GM19099 (cell line): ENCODE data around the gene SESN3.

Experiments
- POLR2A ChIP-seq: IDR thresholded peaks from 3 replicates; pipeline ENCODE4 v1.6.1; 2011; ENCODE audit warnings: low read depth; ENCODE audit not compliant: insufficient read length; ENCODE audit errors: extremely low read depth

SESN3 gene

DNA sequence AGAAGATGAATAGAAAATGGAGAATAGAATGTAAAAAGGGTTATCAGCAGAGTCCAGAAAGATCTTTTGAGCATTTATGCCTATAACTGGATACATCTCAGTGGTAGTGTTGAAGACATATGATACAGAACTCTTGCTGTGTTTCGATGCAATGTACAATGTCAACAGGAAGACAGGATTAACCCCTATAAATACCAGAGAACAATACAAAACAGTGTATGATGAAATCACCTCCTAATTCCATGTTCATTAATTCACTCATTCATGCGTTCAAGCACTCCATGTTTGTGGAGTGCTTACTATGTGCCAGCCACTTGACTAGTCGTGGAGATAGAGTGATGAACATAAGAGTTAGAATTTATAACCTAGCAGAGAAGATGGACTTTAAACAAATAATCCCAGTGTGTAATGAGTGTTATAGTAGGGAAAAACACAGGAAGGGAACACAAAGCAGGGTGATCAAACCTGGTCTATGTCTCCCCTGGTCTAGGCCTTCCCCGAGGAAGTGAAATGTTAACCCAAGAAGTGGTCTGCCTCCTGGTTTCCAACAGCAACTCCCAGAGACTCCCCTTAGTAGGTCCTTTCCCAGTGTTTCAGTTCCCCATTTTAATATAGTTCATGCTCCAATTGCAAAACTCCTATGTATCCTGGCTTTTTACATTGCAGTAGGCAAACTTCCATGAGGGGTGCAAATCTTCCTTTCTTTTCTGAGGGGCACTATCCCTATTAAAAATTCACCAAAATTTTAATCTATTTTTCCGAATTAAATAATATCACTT, 9.1 kb upstream of the SESN3 start:
- TF ChIP-seq POLR2A: no peak

DNA sequence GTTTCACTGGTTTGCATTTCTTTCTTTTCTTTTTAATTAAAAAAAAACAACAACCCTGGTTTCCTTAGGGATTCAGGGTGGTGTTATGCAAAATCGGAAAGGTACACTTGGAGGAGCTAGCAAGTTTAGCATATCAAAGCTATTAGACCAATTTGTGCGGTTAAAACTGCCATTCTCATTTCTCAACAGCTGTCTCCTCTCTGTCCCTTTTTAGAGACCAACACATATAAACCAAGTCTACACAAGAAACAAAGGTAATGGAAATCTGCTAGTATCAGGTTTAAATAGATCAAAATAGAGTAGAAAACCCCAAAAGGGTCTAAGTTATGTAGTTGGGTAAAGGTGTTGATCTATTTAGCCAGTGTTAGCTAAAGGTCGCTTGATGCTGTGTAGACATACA, 1.7 kb upstream of the SESN3 start:
- TF ChIP-seq POLR2A: no peak

DNA sequence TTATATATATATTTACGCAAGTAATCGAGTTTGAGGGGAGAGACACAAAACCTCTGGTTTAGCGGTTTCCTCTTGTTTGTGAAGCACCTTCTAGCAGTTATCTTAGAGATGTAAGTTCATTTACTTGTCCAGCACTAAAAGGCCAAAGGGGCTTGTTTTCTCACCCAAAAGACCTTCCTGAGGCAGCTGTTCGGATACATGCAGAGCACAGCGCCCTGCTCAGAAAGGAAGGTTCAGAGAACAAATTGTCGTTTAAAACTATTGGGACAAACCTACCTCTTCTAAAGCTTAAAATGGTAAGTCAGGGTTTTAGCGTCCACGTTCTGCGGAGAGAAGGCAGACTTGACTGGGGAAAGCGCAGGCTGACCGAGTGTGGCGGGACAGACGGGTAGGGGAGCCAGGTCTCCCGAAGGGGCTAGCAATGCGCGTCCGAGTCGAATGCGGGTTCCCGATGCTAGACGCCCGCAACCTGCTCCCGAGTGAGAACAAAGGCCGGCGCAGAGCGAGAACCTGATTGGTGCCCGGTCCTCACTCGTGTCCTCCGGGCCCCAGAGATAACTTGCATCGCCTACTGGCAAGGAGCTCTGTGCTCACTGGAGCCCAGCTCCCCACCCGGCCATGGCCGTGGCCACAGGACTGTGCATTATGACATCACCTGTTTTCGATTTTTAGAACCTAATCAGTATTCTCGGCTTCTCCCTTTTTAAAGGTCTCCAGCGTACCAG, 1.0 kb upstream of the SESN3 start:
- peak; percentile 61 for TF ChIP-seq POLR2A

DNA sequence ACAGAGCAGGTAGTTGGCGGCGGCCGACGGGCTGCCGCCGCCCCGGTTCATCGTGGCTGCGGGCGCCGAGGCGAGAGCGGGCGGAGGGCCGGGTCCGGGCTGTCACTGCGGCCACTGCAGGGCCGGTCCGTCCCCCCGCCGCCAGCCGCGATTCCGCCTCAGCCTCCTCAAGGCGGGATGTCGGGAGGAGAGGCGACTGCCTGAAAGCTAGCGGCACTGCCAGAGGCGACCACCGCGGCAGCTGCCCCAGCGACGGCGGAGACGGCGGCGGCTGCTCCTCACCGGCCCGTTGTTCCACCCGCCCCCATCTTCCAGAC, 234 bp downstream of the SESN3 start:
- no peak for TF ChIP-seq POLR2A

DNA sequence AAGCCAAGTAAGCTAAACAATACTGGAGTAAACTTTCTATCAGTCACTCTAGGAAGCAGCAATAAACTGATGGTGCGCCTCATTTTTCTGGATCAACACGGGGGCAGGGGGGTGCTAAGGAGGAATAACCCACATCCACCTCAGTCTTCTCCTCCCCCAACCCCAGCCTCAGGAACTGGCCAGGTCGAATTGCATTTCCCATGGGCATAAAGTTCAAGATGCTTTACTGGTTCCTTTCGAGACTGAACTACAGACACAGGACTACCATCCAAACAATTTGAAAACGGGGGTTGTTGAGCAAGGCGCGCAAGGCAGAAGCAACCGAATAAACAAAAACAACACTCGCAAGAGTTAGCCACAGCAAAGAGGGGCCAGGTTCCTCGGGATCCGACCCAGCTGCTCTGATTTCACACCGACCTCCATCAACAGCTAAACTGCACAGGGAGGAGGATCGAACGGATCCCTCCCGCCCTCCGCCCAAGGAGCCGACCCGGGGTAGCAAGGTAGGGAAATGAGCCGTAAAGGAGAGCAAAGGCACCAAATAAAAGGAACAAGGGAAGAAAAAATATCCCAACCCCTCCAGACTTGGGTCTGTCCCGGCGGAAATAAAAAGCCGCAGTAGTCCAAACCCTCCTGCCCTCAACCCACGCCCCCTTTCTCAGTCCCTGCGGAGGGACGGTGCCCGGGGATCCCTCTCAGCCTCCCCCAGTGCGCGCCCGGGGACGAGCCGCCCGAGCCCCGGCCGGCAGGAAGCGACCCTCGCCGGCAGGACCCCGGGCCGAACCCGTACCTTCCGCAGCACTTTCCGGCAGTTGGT, 801 bp downstream of the SESN3 start:
- TF ChIP-seq POLR2A: no peak

DNA sequence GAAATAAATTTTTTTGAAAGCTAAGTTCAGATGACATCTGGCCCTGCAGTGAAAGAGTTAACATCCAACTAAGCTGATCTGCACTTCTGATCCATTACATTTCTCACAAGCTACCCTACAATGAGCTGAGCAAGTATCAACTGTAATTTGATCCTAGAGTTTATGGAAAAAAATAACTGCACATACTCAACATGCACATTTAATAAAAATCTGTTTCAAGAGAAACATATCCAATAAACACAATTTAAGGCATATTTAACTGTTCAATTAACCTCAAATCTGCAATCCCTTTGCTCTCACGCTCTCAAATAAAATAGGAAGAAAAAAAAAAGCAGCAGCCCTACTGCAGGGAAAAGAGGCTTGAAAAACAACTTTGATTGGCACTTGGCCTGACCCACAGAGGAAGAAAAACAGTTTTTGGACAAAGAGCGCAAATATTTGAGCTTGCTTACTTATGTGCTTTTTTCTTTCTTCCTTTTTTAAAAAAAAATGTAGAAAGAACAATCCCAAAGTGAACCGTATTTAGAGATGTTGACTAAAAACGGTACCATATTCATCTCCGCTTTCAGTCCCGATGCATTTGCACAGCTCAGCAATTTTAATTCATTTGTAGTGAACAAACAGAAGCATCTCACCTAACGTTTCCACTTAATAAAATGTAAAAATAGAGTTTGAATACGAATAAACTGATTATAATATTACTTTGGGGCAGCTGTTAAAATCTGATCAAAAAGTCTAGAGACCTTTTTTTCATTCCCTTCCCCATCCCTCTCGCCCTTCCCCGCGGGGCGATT, 1.6 kb downstream of the SESN3 start:
- no peak for TF ChIP-seq POLR2A

DNA sequence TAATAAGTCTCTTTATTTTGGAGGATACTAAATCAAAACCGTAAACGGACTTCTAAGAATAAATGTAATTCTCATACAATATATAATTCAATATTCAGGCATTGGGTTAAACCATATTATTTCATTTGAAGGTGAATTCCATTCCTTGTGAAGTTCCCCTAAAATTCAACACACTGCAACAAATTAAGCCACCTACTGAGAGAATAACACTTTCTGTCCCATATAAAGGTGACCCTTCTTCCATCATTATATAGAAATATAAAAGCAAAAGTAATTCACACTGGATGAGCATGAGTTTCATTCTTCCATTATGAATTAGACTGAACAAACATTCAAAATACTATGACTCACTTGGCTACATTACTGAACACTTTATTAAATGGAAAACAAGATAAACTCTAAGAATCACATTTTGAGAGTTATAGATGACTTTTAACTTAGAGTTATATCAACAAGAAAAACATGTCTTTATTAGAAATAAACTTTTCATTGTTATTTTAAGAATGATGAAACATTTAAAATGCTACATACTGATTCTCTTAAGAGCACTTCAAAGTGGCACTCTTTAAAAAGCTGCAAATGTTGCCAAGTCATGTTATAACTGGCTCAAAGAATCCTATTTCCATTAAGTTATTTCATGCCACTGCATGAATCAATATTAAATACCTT, 2.8 kb downstream of the SESN3 start:
- no peak for TF ChIP-seq POLR2A

DNA sequence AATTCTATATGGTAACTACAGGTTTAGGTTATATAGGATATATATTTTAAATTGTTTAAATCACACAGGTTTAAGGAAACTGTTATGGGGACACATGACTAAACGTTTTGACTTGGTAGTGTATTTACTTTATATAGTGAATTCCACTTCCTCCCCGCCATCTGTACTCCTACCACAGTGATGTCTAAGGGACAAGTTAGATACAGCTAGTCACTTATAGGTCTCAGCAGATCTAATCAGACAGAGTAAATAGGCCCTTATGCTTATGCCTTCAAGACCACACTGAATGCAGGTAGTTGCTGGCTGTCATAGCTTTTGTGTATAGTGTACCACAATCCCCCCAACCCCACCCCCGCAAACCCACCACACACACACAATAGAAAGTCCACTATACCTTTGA, 8.2 kb downstream of the SESN3 start:
- TF ChIP-seq POLR2A: no peak

DNA sequence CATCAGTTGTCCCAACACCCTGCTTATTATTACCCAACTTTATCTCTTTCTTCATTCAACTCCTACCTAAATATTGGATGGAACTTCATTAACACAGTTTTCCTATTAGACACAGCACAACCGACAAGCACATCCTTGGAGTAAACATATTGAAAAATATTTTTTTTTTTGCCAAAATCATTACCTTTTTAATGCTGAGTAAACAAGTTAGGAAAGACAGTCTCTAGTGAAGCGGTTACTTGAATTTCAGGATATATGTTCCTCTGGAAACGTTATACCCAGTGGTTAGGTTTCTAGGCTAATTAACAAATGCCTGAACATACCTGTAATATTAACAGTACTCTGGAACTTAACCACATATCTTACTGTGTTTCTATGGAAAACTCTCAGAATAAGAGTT, 11.4 kb downstream of the SESN3 start:
- TF ChIP-seq POLR2A: no peak

DNA sequence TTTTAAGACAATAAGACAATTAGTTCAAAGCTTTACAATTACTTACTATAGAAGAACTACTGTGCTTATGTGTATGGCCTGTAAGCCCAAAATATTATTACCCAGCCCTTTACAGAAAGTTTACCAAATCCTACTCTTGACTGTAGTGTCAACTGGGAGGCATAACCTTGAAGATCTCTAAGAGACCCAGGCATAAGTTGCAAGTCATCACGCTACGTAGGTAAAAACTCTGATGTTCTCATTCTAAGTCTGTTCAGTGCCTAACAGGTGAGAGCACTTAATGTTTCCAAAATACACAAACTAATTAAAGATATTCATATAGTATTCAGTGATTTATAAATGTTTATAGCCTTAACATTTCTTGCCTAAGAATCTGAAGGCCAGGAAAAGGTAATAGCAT, 12.9 kb downstream of the SESN3 start:
- no peak for TF ChIP-seq POLR2A

DNA sequence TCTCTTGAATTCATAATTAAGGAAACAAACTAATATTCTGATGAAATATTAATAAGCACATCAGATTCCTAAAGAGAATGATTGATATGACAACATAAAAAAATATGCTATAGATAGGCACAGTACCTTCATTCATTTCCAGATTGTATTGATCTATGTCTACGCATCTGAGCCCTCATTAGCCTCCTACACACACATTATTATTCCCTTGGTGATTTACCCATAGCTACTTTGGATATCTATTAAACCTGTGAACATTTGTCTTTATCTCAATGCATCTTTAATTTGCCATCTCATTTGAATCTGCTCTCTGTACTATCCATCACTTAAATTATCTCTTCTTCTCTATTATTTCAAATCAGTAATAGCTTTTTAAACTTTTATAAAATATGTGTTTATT, 18.4 kb downstream of the SESN3 start:
- TF ChIP-seq POLR2A: no peak

DNA sequence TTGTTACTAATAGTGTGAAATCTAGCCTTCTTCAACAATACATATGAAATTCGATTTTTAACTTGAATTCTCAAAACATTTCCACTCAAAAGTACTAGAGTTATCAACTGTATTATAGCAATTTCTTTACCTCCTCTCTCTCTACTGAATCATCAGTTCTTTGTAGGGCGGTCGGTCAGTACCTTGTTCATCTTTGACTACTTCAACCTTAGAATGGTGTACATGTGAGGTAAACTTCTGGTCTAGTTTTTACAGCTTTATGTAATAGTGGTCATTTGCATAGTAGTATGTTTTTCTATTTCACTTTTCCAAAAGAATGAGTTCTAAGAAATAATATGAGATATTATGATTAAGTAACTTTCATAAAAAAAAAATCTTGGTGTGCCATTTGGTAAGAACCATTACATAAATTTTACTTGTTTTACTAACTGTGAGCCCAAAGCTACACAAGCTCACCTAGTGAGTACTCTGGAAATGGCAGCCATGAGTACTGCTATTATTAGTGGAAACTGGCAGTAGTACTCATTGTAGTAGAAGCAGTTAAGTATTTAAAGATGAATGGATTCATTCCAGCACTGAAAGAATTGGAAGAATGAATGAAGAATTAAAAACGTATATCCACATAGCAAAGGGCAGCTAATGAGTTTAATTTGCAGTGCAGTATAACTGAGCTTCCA, 30.1 kb downstream of the SESN3 start:
- TF ChIP-seq POLR2A: no peak

DNA sequence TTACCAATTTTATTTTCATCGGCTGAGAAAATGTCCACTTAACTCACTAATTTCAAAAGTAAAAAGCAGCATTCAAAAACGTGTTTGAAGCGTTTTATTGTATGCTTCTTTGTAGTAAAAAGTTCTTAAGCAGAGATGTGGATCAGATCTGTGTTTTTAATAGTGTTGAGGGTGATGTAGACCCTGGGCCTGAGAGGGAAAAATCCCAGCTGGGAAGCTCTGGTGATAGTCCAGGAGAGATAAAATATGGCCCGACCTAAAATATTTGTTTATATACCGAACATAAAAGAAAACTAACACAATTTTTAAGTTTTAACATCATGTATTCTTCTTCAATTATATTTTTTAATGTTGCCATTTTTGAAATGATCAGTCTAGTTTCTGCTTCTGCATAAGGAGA, 35.2 kb downstream of the SESN3 start:
- no peak for TF ChIP-seq POLR2A

DNA sequence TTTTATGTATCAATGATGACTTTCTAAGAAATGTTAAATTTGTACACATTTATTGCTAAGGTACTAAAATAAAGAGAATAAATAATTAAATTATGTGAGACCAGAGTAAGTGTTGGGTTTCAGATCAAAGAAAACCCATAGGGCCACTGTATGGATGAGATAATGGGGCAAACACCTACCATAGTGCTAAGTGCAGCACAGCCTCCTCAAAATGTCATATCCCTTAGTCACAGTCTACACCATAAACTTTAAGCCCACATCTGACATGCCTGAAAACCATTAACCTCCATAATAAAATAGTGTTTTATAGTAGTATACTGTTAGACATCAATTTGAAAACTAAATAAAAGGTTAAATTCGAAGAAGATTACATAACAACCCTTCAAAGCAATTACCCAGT, 37.5 kb downstream of the SESN3 start:
- TF ChIP-seq POLR2A: no peak
